ENCODE results near the gene ACER2.

- TF ChIP-seq CTCF (IDR thresholded peaks at IDR 0.05; ENCODE audit: low read depth, low read length, poor library complexity, severe bottlenecking) (no peak), EZH2phosphoT487 (IDR thresholded peaks at IDR 0.05; ENCODE audit: borderline replicate concordance, low read length) (no peak)
These were observed 81.5 kb downstream of the ACER2 start for GRCh38 chr9:19490269-19490668.

All from DOHH2 (cell line).